LoVo (cell line): Measurements from ENCODE around the gene PAGE5.
A peak's percentile ranks its signal among the peaks of the same experiment; 100 is the strongest.

Source experiments
- DNase-seq: peaks from one replicate; pipeline ENCODE4 v3.0.0-alpha.2; 2016; ENCODE audit warnings: low spot score

Gene PAGE5

DNA sequence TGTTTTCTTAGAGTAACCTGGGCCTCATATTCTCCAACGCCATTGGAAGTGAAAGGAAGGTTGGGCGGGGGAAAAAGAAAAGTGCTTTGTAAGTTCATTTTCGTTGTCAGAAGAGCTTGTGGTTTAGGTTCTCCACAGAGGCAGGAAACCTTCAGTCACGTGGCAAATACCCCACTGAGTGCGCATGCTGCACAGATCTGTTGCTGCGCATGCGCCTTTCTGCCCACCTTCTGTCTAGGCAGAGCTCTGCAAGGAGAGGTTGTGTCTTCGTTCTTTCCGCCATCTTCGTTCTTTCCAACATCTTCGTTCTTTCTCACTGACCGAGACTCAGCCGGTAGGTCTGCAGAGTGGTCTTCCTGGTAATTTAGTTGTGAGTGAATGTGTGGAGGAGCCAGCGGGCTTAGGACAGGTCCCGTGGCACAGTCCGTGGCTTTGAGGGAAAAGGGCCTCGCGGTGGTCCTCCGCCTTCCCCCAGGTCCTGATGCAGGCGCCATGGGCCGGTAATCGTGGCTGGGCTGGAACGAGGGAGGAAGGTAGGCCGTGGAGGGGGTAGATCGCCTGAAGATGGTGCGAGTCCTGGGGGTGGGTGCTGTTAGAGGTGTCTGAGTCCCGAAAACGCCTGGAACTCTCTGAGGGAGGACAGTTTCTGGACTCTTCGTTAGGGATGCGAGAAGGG is at the start of gene PAGE5:
PAGE5 (plus strand) TSS at position 228 of the 676 bp plus-strand sequence. CDS start 1,037 bp downstream, outside the sequence.
- no peak for DNase-seq

DNA sequence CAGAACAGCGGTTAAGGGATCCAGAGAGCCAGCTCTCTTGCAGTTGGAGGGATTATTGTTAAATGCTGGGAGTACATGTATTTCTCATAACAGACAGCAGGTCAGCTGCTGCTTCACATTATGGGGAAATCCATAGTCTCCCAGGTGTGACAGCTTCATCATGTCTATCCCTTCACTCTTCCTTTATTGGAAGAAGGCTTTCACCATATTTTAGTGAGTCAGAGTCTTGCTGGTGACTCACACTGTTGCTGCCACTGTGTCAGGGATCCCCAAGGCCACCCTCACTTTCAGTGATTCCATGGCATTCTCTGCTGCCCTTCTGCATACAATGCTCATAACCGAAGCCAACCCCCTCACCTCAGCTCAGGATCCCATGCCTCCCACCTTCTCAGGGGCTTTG is 32.9 kb upstream of the PAGE5 start:
- DNase-seq, result no peak

- DNase-seq, result no peak
Measured at GRCh38 chrX:55196688-55197087, 23.5 kb upstream of the PAGE5 start.

DNA sequence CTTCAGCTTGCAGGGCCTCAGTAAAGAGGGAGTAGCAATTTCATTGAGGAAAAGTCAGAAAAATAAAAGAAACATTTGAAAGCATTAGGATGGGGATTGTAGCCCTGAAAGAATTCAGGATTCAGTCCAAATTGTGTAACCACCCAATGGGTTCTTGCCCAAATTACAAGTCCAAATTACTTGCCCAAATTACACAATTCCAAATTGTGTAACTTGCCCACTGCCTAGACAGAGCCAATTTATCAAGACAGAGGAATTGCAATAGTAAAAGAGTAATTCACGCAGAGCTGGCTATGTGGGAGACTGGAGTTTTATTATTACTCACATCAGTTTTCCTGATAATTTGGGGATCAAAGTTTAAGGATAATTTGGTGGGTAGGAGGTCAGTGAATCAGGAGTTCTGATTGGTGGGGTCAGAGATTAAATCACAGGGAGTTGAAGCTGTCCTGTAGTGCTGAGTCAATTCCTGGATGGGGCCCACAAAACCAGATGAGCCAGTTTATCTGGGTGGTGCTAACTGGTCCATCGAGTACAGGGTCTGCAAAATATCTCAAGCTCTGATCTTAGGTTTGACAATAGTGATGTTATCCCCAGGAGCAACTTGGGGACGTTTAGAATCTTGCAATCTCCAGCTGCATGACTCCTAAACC is 18.1 kb upstream of the PAGE5 start:
- no peak for DNase-seq

GRCh38 chrX:55206162-55206941 is 13.8 kb upstream of the PAGE5 start:
- DNase-seq, result no peak

DNA sequence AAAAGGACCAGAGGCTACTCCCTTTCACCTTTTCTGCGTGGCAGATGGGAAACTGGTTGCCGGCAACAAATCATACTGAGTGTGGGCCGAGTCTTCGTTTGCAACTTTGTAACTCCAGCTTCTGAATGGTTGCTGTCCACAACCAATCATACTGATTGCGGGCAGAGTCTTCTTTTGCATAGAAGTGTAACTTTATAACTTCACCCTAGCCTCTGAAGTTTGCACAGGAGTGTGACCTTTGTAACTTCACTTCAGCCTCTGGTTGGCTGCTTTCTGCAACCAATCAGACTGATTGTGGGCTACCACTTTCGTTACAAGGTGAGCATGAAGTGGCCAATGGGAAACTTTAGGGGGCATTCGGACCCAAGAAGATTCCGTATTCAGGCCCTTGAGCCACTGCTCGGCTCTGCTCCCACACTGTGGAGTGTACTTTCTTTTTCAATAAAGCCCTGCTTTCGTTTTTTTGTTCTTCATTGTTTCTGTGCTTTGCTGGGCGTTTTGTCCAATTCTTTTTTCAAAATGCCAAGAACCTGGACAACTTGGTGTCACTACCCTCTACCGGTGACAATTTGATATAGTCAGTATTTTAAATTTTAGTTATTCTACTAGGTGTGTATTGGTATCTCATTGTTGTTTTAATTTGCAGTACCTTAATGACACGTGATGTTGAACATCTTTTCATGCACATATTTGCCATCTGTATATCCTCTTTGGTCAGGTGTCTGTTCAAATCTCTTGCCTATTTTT is 9.0 kb upstream of the PAGE5 start:
- DNase-seq, result peak; percentile 0

- no peak for DNase-seq
Measured at GRCh38 chrX:55213381-55213780, 6.8 kb upstream of the PAGE5 start.

DNA sequence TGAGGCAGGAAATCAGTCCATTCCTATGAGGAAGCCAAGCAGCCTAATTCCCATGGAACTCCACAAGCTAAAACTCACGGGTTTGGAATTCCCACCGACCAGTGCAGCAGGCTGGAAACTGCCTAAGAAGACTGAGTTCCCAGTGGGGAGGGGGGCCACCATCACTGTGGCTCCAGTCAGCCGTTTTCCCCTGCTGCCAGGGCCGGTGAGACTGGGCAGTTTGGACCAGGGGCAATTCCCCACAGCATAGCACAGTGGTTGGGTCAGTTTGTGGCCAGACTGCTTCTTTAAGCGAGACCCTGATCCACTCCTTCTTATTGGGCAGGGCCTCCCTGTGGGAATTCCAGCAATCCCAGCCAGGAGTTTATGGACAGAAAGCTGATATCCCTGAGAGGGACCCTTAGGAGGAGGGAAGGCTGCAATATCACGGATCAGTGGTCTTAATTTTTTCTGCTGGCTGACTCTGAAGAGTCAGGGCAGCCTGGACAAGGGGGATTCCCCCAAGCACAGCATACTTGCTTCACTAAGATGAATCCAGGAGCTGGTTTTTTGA is 20.7 kb downstream of the PAGE5 start:
- no peak for DNase-seq

DNA sequence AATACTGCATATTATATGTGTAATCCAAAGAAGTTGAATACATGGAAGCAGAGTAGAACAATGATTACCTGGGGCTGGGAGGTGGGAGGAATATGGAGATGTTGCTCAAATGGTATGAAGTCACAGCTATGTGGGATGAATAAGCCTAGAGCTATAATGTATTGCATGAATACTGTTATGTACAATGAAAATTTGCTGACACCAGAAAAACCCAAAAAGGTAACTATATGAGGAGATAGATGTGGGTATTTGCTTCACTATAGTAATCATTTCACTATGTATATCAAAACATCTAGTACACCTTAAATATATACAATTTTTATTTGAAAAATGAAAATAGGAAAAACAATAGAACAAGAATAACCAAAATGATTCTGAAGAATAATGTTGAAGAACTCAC is 33.4 kb downstream of the PAGE5 start:
- DNase-seq, result no peak

DNA sequence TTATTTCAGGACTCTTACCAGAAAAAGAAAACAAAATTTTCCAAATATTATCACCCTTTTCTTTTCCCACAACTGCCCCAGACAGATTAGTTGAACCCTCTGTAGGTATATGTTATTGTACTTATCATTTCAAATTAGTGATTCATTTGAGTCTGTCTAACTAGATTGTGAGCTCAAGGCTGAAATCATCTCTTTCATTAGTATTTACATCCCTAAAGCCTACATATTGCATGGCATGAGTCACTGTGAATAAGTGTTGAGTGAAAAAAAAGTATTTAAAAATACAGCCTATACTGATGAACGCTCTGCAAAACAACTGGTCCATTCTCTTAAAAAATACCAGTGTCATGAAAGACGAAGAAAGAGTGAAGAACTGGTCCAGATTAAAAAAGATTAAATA is 40.7 kb downstream of the PAGE5 start:
- no peak for DNase-seq

DNA sequence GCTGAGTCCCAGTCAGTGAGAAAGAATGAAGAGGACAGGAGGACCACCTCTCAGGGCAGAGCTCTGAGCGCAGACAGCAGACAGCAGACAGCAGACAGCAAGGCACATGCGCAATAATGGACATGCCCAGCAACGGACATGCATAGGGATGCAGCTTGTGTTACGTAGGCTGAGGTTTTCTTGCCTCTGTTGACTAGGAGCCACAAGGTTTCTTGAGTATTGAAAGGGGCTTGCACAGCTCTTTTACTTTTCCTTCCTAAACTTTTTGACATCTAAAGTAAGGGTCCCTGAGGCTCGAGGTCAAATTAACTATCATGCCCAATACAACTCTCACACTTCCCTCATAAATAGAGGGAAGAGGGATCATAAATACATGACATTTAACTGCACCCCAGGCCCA is 44.7 kb downstream of the PAGE5 start, which contains the start of gene PAGE3:
PAGE3 (minus strand) TSS at position 101 of the 400 bp plus-strand sequence. CDS start 1,013 bp downstream, outside the sequence.
- no peak for DNase-seq
